Middle frontal gyrus (tissue), 1 donor: ENCODE measurements around the gene VEZF1.

Source experiments
- DNase-seq: peaks from one replicate; pipeline ENCODE4 v3.0.0-alpha.2; 2015; ENCODE audit warnings: low spot score; ENCODE audit errors: extremely low spot score

VEZF1 gene

GRCh38 chr17:57999496-58000017 lies 11.5 kb upstream of the VEZF1 start:
- no peak for DNase-seq

GRCh38 chr17:57999010-57999495 lies 11.0 kb upstream of the VEZF1 start:
- no peak for DNase-seq

- DNase-seq: no peak
These were observed 9.2 kb upstream of the VEZF1 start for GRCh38 chr17:57997085-57997809.

- DNase-seq: no peak
These were observed 7.3 kb upstream of the VEZF1 start for GRCh38 chr17:57995076-57995956.

GRCh38 chr17:57994436-57994835 lies 6.4 kb upstream of the VEZF1 start:
- DNase-seq: no peak

GRCh38 chr17:57993471-57994365 lies 5.7 kb upstream of the VEZF1 start:
- no peak for DNase-seq

- DNase-seq: no peak
These were observed 3.5 kb upstream of the VEZF1 start for GRCh38 chr17:57991537-57991936.

GRCh38 chr17:57990037-57990436 lies 2.0 kb upstream of the VEZF1 start:
- DNase-seq: no peak

GRCh38 chr17:57988301-57989250 lies 522 bp upstream of the VEZF1 start:
- DNase-seq: no peak

- DNase-seq: no peak
These were observed 1.0 kb downstream of the VEZF1 start for GRCh38 chr17:57986841-57987580.

- no peak for DNase-seq
These were observed 2.4 kb downstream of the VEZF1 start for GRCh38 chr17:57985675-57985974.

- DNase-seq: no peak
These were observed 2.9 kb downstream of the VEZF1 start for GRCh38 chr17:57984936-57985674.

GRCh38 chr17:57984261-57984890 lies 3.7 kb downstream of the VEZF1 start:
- no peak for DNase-seq

- no peak for DNase-seq
These were observed 4.6 kb downstream of the VEZF1 start for GRCh38 chr17:57983446-57983845.

GRCh38 chr17:57982452-57983170 lies 5.4 kb downstream of the VEZF1 start:
- DNase-seq: no peak

GRCh38 chr17:57980522-57980921 lies 7.5 kb downstream of the VEZF1 start:
- DNase-seq: no peak

- DNase-seq: no peak
These were observed 9.0 kb downstream of the VEZF1 start for GRCh38 chr17:57979076-57979475.

- DNase-seq: no peak
These were observed 11.5 kb downstream of the VEZF1 start for GRCh38 chr17:57976594-57976993.
